Thoracic aorta (tissue), 2 donors: ENCODE data around the gene BCL2. TPM values are rescaled to one million over a fixed set of nuclear protein-coding genes. Genes with fewer than 3 reads are reported as not detected.

ENCODE experiments used
- ATAC-seq: fragments of 150-250 bp; one replicate; pipeline ENCODE4 v1.8.0; 2017; ENCODE audit warnings: low read depth; ENCODE audit not compliant: insufficient number of reproducible peaks, low FRiP score
- DNase-seq: peaks from one replicate; pipeline ENCODE4 v3.0.0-alpha.2; 2020; ENCODE audit warnings: low spot score
- H3K27ac ChIP-seq, 2 donors: fragments of 200-600 bp; sonication (generic); 1 replicate in 1 of 2; 2 replicates in 1 of 2; pipeline ENCODE4 v1.5.1; 2016; ENCODE audit warnings: mild to moderate bottlenecking in 2 of 2, moderate library complexity in 2 of 2
- H3K27me3 ChIP-seq: fragments of 200-600 bp; sonication (generic); replicated peaks from 2 replicates; pipeline ENCODE4 v1.6.0; 2016; ENCODE audit warnings: mild to moderate bottlenecking; ENCODE audit not compliant: insufficient read depth
- H3K36me3 ChIP-seq: fragments of 200-600 bp; sonication (generic); one replicate; pipeline ENCODE4 v1.5.1; 2016
- H3K4me1 ChIP-seq, 2 donors: fragments of 200-600 bp; sonication (generic); 1 replicate in 1 of 2; 2 replicates in 1 of 2; pipeline versions ENCODE4 v1.5.1 to v1.6.0; 2016; ENCODE audit warnings: low read depth in 2 of 2, mild to moderate bottlenecking in 1 of 2; ENCODE audit not compliant: control insufficient read depth in 1 of 2
- H3K4me3 ChIP-seq: fragments of 200-600 bp; sonication (generic); 2 replicates; pipeline ENCODE4 v1.5.1; 2016; ENCODE audit warnings: mild to moderate bottlenecking
- H3K9me3 ChIP-seq: fragments of 200-600 bp; sonication (generic); 2 replicates; pipeline ENCODE4 v1.5.1; 2016
- CTCF ChIP-seq: fragments of 200-600 bp; sonication (generic); IDR thresholded peaks from one replicate; pipeline ENCODE4 v1.5.1; 2019; ENCODE audit warnings: antibody characterized with exemption
- total RNA-seq, 2 donors: library from RNA; depleted of rRNA; stranded (reverse); fragments of >200 nt; gene quantifications; one replicate each; pipeline versions ENCODE4 v1.1.0 to v1.2.3, GENCODE V29; 2016

Gene BCL2
- total RNA-seq, 2 donors from 2014 or later, result 22.9 to 29.3 TPM

GRCh38 chr18:63078471-63078870 is 241.1 kb downstream of the BCL2 start:
- Histone ChIP-seq H3K27me3 (no peaks in the 10 kb centered on the region), H3K4me1 (no peaks in the 10 kb centered on the region), H3K27ac (no peak overlapping the region), H3K4me3 (no peak overlapping the region), H3K36me3 (no peaks in the 10 kb centered on the region), H3K9me3 (no peaks in the 10 kb centered on the region)
- TF ChIP-seq CTCF, result no peak
- ATAC-seq (no peak), DNase-seq (no peak)

GRCh38 chr18:63074981-63075404 is 244.6 kb downstream of the BCL2 start:
- H3K9me3 ChIP-seq, result no peaks in the 10 kb centered on the region
- DNase-seq (no peak), ATAC-seq (no peak)
- H3K4me1 ChIP-seq, result no peaks in the 10 kb centered on the region
- H3K27ac ChIP-seq, result no peak overlapping the region
- H3K27me3 ChIP-seq, result no peaks in the 10 kb centered on the region
- TF ChIP-seq CTCF, result no peak
- H3K4me3 ChIP-seq, result peak overlapping the region; percentile 77
- H3K36me3 ChIP-seq, result no peaks in the 10 kb centered on the region

- no peaks in the 10 kb centered on the region for H3K4me1 ChIP-seq
- no peak overlapping the region for H3K4me3 ChIP-seq
- H3K27ac ChIP-seq, result no peak overlapping the region
- DNase-seq, result no peak
- H3K9me3 ChIP-seq, result no peaks in the 10 kb centered on the region
- no peaks in the 10 kb centered on the region for H3K36me3 ChIP-seq
- TF ChIP-seq CTCF, result no peak
- ATAC-seq, result no peak
- H3K27me3 ChIP-seq, result no peaks in the 10 kb centered on the region
Observed at GRCh38 chr18:63073481-63073880, 246.1 kb downstream of the BCL2 start.

Other genes with a start within 250 kb of the BCL2 start
- gene KDSR, start 47.4 kb upstream of the BCL2 start, total RNA-seq, result 10 to 100 TPM; 46.2 to 72.4 TPM
- gene VPS4B, start 102.7 kb upstream of the BCL2 start, total RNA-seq, result 10 to 100 TPM; 25.5 to 49.9 TPM
- gene SERPINB5, start 157.2 kb upstream of the BCL2 start, total RNA-seq, result under 1 TPM; 0.41 to 0.63 TPM
- gene SERPINB12, start 222.6 kb upstream of the BCL2 start, total RNA-seq, result not detected